Measurements from ENCODE around the gene CXCL12. TPM values are rescaled to one million over a fixed set of nuclear protein-coding genes. Genes with fewer than 3 reads are reported as not detected.

CXCL12 gene
- total RNA-seq, 2 donors from 2014 or later: not detected

DNA sequence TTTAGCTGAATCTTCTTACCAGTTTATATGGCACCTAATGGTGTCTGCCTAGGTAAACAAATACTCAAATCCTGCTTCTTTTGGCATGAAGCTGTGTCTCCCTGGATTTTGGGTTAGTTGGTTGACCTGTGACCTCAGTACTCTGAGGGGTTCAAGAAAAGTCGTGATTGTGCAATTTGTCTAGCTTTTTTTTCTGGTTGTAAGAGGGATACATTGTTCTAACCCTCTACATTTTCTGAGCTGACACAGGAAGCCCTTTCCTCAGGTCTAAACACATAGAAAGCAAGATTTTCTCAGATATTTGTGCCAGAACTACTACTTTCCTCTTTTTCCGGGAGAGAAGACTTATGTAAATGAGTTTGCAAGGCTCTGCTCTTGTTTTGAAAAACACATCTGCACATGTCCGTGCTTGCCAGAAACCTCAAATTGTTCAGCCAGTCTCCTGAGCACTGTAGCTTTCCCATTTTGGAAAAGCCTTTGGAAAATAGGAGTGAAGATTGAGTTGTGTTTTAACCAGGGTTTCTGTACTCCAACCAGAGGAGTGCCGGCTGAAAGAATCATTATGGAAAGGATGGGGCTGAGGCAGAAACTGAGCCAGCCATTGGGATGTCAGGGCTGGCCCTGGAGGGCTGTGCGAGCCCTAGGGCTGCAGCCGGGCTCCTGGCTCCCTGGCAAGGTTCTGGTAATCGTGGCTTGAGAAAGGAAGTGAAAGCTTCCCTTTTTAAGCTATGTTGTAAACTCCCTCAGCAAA lies 31.3 kb upstream of the CXCL12 start:
- DNase-seq (no peak), ATAC-seq (replicated peaks in 1 of 2) (no peak)
- Mint-ChIP-seq H3K36me3 (ENCODE audit: insufficient read depth in 2 of 2) (peaks cover 0 to 2% of the 10 kb centered on the region in 2 donors), H3K4me1 (ENCODE audit: low read depth) (peaks cover 12% of the 10 kb centered on the region), H3K27ac (no peak overlapping the region), H3K4me3 (no peak overlapping the region), H3K9me3 (peaks cover 0 to 2% of the 10 kb centered on the region in 2 donors), H3K27me3 (ENCODE audit: low read depth) (no peaks in the 10 kb centered on the region)

DNA sequence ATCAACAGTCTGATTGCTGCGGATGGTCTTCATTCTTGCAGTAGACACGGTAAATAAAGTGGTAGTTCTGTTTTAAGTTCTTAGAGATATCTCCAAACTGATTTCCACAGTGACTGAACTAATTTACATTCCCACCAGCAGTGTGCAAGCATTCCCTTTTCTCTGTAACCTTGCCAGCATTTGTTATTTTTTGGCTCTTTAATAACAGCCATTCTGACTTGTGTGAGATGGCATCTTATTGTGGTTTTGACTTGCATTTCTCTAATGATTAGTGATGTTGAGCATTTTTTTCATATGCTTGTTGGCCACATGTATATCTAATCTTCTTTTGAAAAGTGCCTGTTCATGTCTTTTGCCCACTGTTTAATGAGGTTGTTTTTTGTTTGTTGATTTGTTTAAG lies 30.2 kb upstream of the CXCL12 start:
- peaks cover 0 to 2% of the 10 kb centered on the region in 2 donors for H3K9me3 Mint-ChIP-seq
- no peaks in the 10 kb centered on the region for H3K27me3 Mint-ChIP-seq (ENCODE audit: low read depth)
- no peak overlapping the region for H3K4me3 Mint-ChIP-seq
- H3K27ac Mint-ChIP-seq: no peak overlapping the region
- DNase-seq: no peak
- peaks cover 6% of the 10 kb centered on the region for H3K4me1 Mint-ChIP-seq (ENCODE audit: low read depth)
- peaks cover 0 to 2% of the 10 kb centered on the region in 2 donors for H3K36me3 Mint-ChIP-seq (ENCODE audit: insufficient read depth in 2 of 2)
- ATAC-seq (replicated peaks in 1 of 2): no peak

GRCh38 chr10:44413416-44413815 lies 28.5 kb upstream of the CXCL12 start:
- H3K27ac Mint-ChIP-seq: no peak overlapping the region
- no peaks in the 10 kb centered on the region for H3K4me1 Mint-ChIP-seq (ENCODE audit: low read depth)
- H3K9me3 Mint-ChIP-seq: peaks cover 0 to 2% of the 10 kb centered on the region in 2 donors

DNA sequence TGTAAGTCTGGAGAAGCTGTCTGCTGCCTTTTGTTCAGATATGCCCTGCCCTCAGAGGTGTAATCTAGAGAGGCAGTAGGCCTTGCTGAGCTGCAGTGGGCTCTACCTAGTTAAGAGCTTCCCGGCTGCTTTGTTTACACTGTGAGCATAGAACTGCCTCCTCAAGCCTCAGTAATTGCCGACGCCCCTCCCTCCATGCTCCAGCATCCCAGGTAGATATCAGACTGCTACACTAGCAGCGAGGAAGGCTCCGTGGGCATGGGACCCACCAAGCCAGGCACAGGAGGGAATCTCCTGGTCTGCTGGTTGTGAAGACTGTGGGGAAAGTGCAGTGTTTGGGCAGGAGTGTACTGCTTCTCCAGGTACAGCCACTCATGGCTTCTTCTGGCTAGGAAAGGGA lies 26.4 kb upstream of the CXCL12 start:
- DNase-seq (no peak), ATAC-seq (replicated peaks in 1 of 2) (no peak)
- H3K4me1 Mint-ChIP-seq (ENCODE audit: low read depth): no peaks in the 10 kb centered on the region
- H3K36me3 Mint-ChIP-seq (ENCODE audit: insufficient read depth in 2 of 2): peaks cover 0 to 2% of the 10 kb centered on the region in 2 donors
- H3K4me3 Mint-ChIP-seq: no peak overlapping the region
- peaks cover 10% of the 10 kb centered on the region for H3K27me3 Mint-ChIP-seq (ENCODE audit: low read depth)
- H3K27ac Mint-ChIP-seq: no peak overlapping the region
- peaks cover 0 to 5% of the 10 kb centered on the region in 2 donors for H3K9me3 Mint-ChIP-seq

More at GRCh38 chr10:44413416-44413815, 28.5 kb upstream of the CXCL12 start:
- Mint-ChIP-seq H3K4me3 (no peak overlapping the region), H3K27me3 (ENCODE audit: low read depth) (no peaks in the 10 kb centered on the region), H3K36me3 (ENCODE audit: insufficient read depth in 2 of 2) (peaks cover 0 to 2% of the 10 kb centered on the region in 2 donors)
- ATAC-seq (replicated peaks in 1 of 2): no peak
- no peak for DNase-seq

- H3K4me3 Mint-ChIP-seq: no peak overlapping the region
Measured at GRCh38 chr10:44404741-44405437, 20.0 kb upstream of the CXCL12 start.

GRCh38 chr10:44402465-44403195 lies 17.7 kb upstream of the CXCL12 start:
- Mint-ChIP-seq H3K27me3 (ENCODE audit: low read depth) (peaks cover 15% of the 10 kb centered on the region), H3K36me3 (ENCODE audit: insufficient read depth in 2 of 2) (no peaks in the 10 kb centered on the region), H3K9me3 (peaks cover 0 to 3% of the 10 kb centered on the region in 2 donors), H3K4me1 (ENCODE audit: low read depth) (no peaks in the 10 kb centered on the region), H3K4me3 (no peak overlapping the region), H3K27ac (no peak overlapping the region)
- no peak for DNase-seq
- ATAC-seq (replicated peaks in 1 of 2): no peak

More at GRCh38 chr10:44404741-44405437, 20.0 kb upstream of the CXCL12 start:
- Mint-ChIP-seq H3K4me1 (ENCODE audit: low read depth) (no peaks in the 10 kb centered on the region), H3K36me3 (ENCODE audit: insufficient read depth in 2 of 2) (no peaks in the 10 kb centered on the region), H3K27me3 (ENCODE audit: low read depth) (peaks cover 17% of the 10 kb centered on the region), H3K27ac (no peak overlapping the region), H3K9me3 (peaks cover 0 to 3% of the 10 kb centered on the region in 2 donors)
- no peak for DNase-seq
- no peak for ATAC-seq (replicated peaks in 1 of 2)

DNA sequence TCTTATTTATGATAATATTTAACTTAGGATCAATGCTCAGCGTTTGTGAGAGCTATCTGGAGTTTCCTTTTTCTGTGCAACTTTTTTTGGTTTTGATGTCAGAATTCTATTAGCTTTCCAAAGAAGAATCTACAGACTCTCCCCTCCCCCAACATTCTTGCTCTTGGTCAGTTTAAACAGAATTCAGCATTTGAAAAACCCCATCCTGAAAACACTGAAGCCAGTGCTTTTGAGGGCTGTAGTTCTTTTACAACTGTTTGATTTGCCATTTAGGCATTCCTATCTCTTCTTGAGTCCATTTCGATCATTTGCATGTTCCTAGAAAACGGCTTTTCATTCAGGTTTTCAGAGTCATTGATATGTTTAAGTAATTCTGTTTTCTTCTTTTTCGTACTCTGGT lies 15.6 kb upstream of the CXCL12 start:
- Mint-ChIP-seq H3K36me3 (ENCODE audit: insufficient read depth in 2 of 2) (no peaks in the 10 kb centered on the region), H3K9me3 (no peaks in the 10 kb centered on the region), H3K4me1 (ENCODE audit: low read depth) (no peaks in the 10 kb centered on the region), H3K27ac (no peak overlapping the region), H3K4me3 (no peak overlapping the region), H3K27me3 (ENCODE audit: low read depth) (peaks cover 15% of the 10 kb centered on the region)
- ATAC-seq (replicated peaks in 1 of 2): no peak
- DNase-seq: no peak

GRCh38 chr10:44399659-44400451 lies 15.0 kb upstream of the CXCL12 start:
- ATAC-seq (replicated peaks in 1 of 2) (no peak), DNase-seq (no peak)
- H3K27ac Mint-ChIP-seq: no peak overlapping the region
- peaks cover 15% of the 10 kb centered on the region for H3K27me3 Mint-ChIP-seq (ENCODE audit: low read depth)
- no peak overlapping the region for H3K4me3 Mint-ChIP-seq
- H3K36me3 Mint-ChIP-seq (ENCODE audit: insufficient read depth in 2 of 2): no peaks in the 10 kb centered on the region
- no peaks in the 10 kb centered on the region for H3K9me3 Mint-ChIP-seq
- no peaks in the 10 kb centered on the region for H3K4me1 Mint-ChIP-seq (ENCODE audit: low read depth)

- no peak overlapping the region for H3K27ac Mint-ChIP-seq
- ATAC-seq (replicated peaks in 1 of 2): no peak
- H3K9me3 Mint-ChIP-seq: no peaks in the 10 kb centered on the region
- DNase-seq: no peak
- no peaks in the 10 kb centered on the region for H3K4me1 Mint-ChIP-seq (ENCODE audit: low read depth)
- H3K4me3 Mint-ChIP-seq: no peak overlapping the region
- H3K27me3 Mint-ChIP-seq (ENCODE audit: low read depth): peaks cover 15% of the 10 kb centered on the region
- no peaks in the 10 kb centered on the region for H3K36me3 Mint-ChIP-seq (ENCODE audit: insufficient read depth in 2 of 2)
Measured at GRCh38 chr10:44398747-44399658, 14.1 kb upstream of the CXCL12 start.

DNA sequence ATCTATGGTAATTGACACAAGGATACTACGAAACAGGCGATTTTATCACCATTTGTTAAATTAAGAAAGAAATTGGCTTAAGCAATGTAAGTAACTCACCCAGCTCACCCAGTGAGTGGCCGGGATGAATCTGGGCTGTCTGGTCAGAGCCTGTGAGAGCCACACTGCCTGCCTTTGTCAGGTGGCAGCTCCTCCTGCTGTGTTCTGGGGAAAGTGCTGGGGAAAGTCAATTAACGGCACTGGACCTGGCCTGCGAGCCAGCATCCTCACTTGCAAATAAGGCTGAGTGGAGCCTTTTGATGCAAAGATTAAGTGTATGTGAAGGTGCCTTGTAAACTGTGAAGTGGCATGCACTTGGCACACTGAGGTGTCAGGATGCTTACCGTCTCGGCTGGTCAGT lies 13.4 kb upstream of the CXCL12 start:
- no peaks in the 10 kb centered on the region for H3K9me3 Mint-ChIP-seq
- H3K36me3 Mint-ChIP-seq (ENCODE audit: insufficient read depth in 2 of 2): no peaks in the 10 kb centered on the region
- H3K4me1 Mint-ChIP-seq (ENCODE audit: low read depth): no peaks in the 10 kb centered on the region
- no peak overlapping the region for H3K27ac Mint-ChIP-seq
- H3K27me3 Mint-ChIP-seq (ENCODE audit: low read depth): peaks cover 15% of the 10 kb centered on the region
- DNase-seq (no peak), ATAC-seq (replicated peaks in 1 of 2) (no peak)
- no peak overlapping the region for H3K4me3 Mint-ChIP-seq

- Mint-ChIP-seq H3K27ac (no peak overlapping the region), H3K27me3 (ENCODE audit: low read depth) (peaks cover 15% of the 10 kb centered on the region), H3K36me3 (ENCODE audit: insufficient read depth in 2 of 2) (no peaks in the 10 kb centered on the region), H3K4me3 (no peak overlapping the region), H3K4me1 (ENCODE audit: low read depth) (no peaks in the 10 kb centered on the region), H3K9me3 (no peaks in the 10 kb centered on the region)
- ATAC-seq (replicated peaks in 1 of 2) (no peak), DNase-seq (no peak)
Measured at GRCh38 chr10:44397476-44398225, 12.8 kb upstream of the CXCL12 start.

All from activated T-cell treated with anti-CD3 and anti-CD28 coated beads, Interleukin-2, amount 50 U/mL, for 72 hours (primary cell).